HepG2 (cell line): Measurements from ENCODE around the gene TBC1D14. TPM values are rescaled to one million over a fixed set of nuclear protein-coding genes. Genes with fewer than 3 reads are reported as not detected.

Source experiments
- GATA4 ChIP-seq: sonication (generic); IDR thresholded peaks from 2 replicates; pipeline ENCODE4 v1.6.1; 2016; ENCODE audit warnings: antibody characterized with exemption, low read depth, borderline replicate concordance
- HDAC1 ChIP-seq: sonication (generic); formaldehyde crosslinking; IDR thresholded peaks from 2 replicates; pipeline ENCODE4 v1.5.1; 2020; ENCODE audit warnings: mild to moderate bottlenecking, missing genetic modification reagents
- IKZF5 ChIP-seq: IDR thresholded peaks from 2 replicates; pipeline ENCODE4 v1.6.1; 2018; ENCODE audit warnings: missing genetic modification reagents, mild to moderate bottlenecking, missing compliant biosample characterization
- KAT2B ChIP-seq: fragments of 150-350 bp; IDR thresholded peaks from 2 replicates; pipeline ENCODE4 v1.6.1; 2014; ENCODE audit warnings: low read depth, low read length, borderline replicate concordance
- LBX2 ChIP-seq: sonication (generic); formaldehyde crosslinking; IDR thresholded peaks from 2 replicates; pipeline ENCODE4 v1.5.0; 2020; ENCODE audit warnings: missing genetic modification reagents, mild to moderate bottlenecking, borderline replicate concordance
- MED8 ChIP-seq: sonication (generic); formaldehyde crosslinking; IDR thresholded peaks from 2 replicates; pipeline ENCODE4 v1.8.1; 2023; ENCODE audit warnings: mild to moderate bottlenecking, missing genetic modification reagents; ENCODE audit not compliant: insufficient replicate concordance
- NFIB ChIP-seq: sonication (generic); formaldehyde crosslinking; IDR thresholded peaks from 2 replicates; pipeline ENCODE4 v1.9.0; 2021; ENCODE audit warnings: missing genetic modification reagents, mild to moderate bottlenecking, borderline replicate concordance
- PHF5A ChIP-seq: IDR thresholded peaks from one replicate; pipeline ENCODE4 v1.6.1; 2018; ENCODE audit warnings: low read depth, missing genetic modification reagents; ENCODE audit not compliant: unreplicated experiment
- RBFOX2 ChIP-seq: fragments of 200-400 bp; formaldehyde crosslinking; IDR thresholded peaks from 2 replicates; pipeline ENCODE4 v1.6.1; 2017; ENCODE audit warnings: low read depth, mild to moderate bottlenecking, low read length
- TARDBP ChIP-seq: sonication (generic); formaldehyde crosslinking; IDR thresholded peaks from 2 replicates; pipeline ENCODE4 v1.8.0; 2022; ENCODE audit warnings: mild to moderate bottlenecking, missing genetic modification reagents
- TCF12 ChIP-seq, 2 experiments: fragments of 450-650 bp in 1 of 2; sonication (generic) in 1 of 2; formaldehyde crosslinking in 1 of 2; IDR thresholded peaks; 2 replicates each; pipeline versions ENCODE4 v1.6.1 to v1.8.0; 2017 to 2022; ENCODE audit warnings: antibody characterized with exemption in 1 of 2, mild to moderate bottlenecking in 1 of 2, missing genetic modification reagents in 1 of 2, moderate library complexity in 1 of 2
- ZFP82 ChIP-seq: sonication (generic); formaldehyde crosslinking; IDR thresholded peaks from 2 replicates; pipeline ENCODE4 v1.5.1; 2020; ENCODE audit warnings: mild to moderate bottlenecking, missing genetic modification reagents, borderline replicate concordance
- ZFY ChIP-seq: sonication (generic); formaldehyde crosslinking; IDR thresholded peaks from 2 replicates; pipeline ENCODE4 v1.4.0; 2020; ENCODE audit warnings: missing genetic modification reagents
- ZNF138 ChIP-seq: sonication (generic); formaldehyde crosslinking; IDR thresholded peaks from 2 replicates; pipeline ENCODE4 v1.5.0; 2020; ENCODE audit warnings: mild to moderate bottlenecking, low read depth, missing genetic modification reagents
- ZNF234 ChIP-seq: sonication (generic); formaldehyde crosslinking; conservative IDR thresholded peaks from 2 replicates; pipeline ENCODE4 v1.5.1; 2020; ENCODE audit warnings: mild to moderate bottlenecking, missing genetic modification reagents
- ZNF430 ChIP-seq: sonication (generic); formaldehyde crosslinking; IDR thresholded peaks from 2 replicates; pipeline ENCODE4 v1.9.0; 2021; ENCODE audit warnings: mild to moderate bottlenecking, missing genetic modification reagents
- ZNF879 ChIP-seq: sonication (generic); formaldehyde crosslinking; IDR thresholded peaks from 2 replicates; pipeline ENCODE4 v1.8.1; 2023; ENCODE audit warnings: missing genetic modification reagents
- ZZZ3 ChIP-seq: sonication (generic); formaldehyde crosslinking; IDR thresholded peaks from 2 replicates; pipeline ENCODE4 v1.4.0; 2020; ENCODE audit warnings: missing genetic modification reagents, mild to moderate bottlenecking, borderline replicate concordance
- polyA plus RNA-seq, 8 experiments: library from polyadenylated mRNA; depleted of rRNA in 3 of 8; stranded (reverse) in 7 of 8; unstranded in 1 of 8; fragments of >200 nt; fragmentation: Illumina TruSeq in 4 of 8; extraction: Trizol in 4 of 8; gene quantifications; 2 replicates each; pipeline versions ENCODE4 v1.2.1 to v1.2.3, GENCODE V29; 2011 to 2016; ENCODE audit warnings: low read depth in 4 of 8, missing spikeins in 1 of 8, mixed read lengths in 1 of 8; ENCODE audit not compliant: insufficient read depth in 1 of 8
- total RNA-seq, 5 experiments: library from RNA; depleted of rRNA; stranded (reverse); fragments of >200 nt; fragmentation: Illumina TruSeq; extraction: Trizol; gene quantifications; 2 replicates each; pipeline ENCODE4 v1.2.3, GENCODE V29; 2016; ENCODE audit warnings: low read depth in 1 of 5
- TF ChIP-seq, protein P1 (sequence below): sonication (generic); formaldehyde crosslinking; conservative IDR thresholded peaks from 2 replicates; pipeline ENCODE4 v1.4.0; 2020; ENCODE audit warnings: missing genetic modification reagents
- TF ChIP-seq, protein P2 (sequence below): sonication (generic); formaldehyde crosslinking; IDR thresholded peaks from 2 replicates; pipeline ENCODE4 v1.4.0; 2020; ENCODE audit warnings: missing genetic modification reagents, borderline replicate concordance
- TF ChIP-seq, protein P3 (sequence below): sonication (generic); formaldehyde crosslinking; IDR thresholded peaks from 2 replicates; pipeline ENCODE4 v1.5.0; 2020; ENCODE audit warnings: missing genetic modification reagents
- TF ChIP-seq, protein P4 (sequence below): sonication (generic); formaldehyde crosslinking; IDR thresholded peaks from 2 replicates; pipeline ENCODE4 v1.8.0; 2022; ENCODE audit warnings: mild to moderate bottlenecking, missing genetic modification reagents; ENCODE audit not compliant: insufficient replicate concordance

Gene TBC1D14
- total and polyA plus RNA-seq, 2 of the 13 experiments (the other 11 are each of a cell fraction or from before 2014, with no cell fraction given): 29.5 to 46.5 TPM

- no peak for TF ChIP-seq ZNF138 (CRISPR knock-in tag)
- TF ChIP-seq NFIB (CRISPR knock-in tag): no peak
- no peak for TF ChIP-seq TCF12 (IDR thresholded peaks at IDR 0.05)
- no peak for TF ChIP-seq TCF12 (CRISPR knock-in tag; IDR thresholded peaks at IDR 0.05)
- TF ChIP-seq ZNF879: no peak
- no peak for TF ChIP-seq LBX2
- TF ChIP-seq, protein P1, sequence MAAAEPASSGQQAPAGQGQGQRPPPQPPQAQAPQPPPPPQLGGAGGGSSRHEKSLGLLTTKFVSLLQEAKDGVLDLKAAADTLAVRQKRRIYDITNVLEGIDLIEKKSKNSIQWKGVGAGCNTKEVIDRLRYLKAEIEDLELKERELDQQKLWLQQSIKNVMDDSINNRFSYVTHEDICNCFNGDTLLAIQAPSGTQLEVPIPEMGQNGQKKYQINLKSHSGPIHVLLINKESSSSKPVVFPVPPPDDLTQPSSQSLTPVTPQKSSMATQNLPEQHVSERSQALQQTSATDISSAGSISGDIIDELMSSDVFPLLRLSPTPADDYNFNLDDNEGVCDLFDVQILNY (CRISPR knock-in tag): no peak
- no peak for TF ChIP-seq ZFP82
- no peak for TF ChIP-seq ZFY (CRISPR knock-in tag)
- TF ChIP-seq, protein P2, sequence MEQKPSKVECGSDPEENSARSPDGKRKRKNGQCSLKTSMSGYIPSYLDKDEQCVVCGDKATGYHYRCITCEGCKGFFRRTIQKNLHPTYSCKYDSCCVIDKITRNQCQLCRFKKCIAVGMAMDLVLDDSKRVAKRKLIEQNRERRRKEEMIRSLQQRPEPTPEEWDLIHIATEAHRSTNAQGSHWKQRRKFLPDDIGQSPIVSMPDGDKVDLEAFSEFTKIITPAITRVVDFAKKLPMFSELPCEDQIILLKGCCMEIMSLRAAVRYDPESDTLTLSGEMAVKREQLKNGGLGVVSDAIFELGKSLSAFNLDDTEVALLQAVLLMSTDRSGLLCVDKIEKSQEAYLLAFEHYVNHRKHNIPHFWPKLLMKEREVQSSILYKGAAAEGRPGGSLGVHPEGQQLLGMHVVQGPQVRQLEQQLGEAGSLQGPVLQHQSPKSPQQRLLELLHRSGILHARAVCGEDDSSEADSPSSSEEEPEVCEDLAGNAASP: no peak
- TF ChIP-seq HDAC1 (CRISPR knock-in tag): peak; percentile 62; the same call in 1 of the 2 replicates
- TF ChIP-seq ZNF430 (CRISPR knock-in tag): no peak
- TF ChIP-seq ZZZ3: no peak
- TF ChIP-seq, protein P3, sequence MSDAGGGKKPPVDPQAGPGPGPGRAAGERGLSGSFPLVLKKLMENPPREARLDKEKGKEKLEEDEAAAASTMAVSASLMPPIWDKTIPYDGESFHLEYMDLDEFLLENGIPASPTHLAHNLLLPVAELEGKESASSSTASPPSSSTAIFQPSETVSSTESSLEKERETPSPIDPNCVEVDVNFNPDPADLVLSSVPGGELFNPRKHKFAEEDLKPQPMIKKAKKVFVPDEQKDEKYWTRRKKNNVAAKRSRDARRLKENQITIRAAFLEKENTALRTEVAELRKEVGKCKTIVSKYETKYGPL (CRISPR knock-in tag): no peak
- TF ChIP-seq, protein P4, sequence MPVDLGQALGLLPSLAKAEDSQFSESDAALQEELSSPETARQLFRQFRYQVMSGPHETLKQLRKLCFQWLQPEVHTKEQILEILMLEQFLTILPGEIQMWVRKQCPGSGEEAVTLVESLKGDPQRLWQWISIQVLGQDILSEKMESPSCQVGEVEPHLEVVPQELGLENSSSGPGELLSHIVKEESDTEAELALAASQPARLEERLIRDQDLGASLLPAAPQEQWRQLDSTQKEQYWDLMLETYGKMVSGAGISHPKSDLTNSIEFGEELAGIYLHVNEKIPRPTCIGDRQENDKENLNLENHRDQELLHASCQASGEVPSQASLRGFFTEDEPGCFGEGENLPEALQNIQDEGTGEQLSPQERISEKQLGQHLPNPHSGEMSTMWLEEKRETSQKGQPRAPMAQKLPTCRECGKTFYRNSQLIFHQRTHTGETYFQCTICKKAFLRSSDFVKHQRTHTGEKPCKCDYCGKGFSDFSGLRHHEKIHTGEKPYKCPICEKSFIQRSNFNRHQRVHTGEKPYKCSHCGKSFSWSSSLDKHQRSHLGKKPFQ: no peak
- TF ChIP-seq GATA4: peak; percentile 47; the same call in 1 of the 2 replicates
- no peak for TF ChIP-seq KAT2B
- TF ChIP-seq IKZF5 (CRISPR knock-in tag): no peak
- no peak for TF ChIP-seq MED8
- TF ChIP-seq ZNF234 (CRISPR knock-in tag): no peak
- no peak for TF ChIP-seq PHF5A
- no peak for TF ChIP-seq RBFOX2
- peak; percentile 73; the same call in 1 of the 2 replicates for TF ChIP-seq TARDBP (CRISPR knock-in tag)
These were observed 17.3 kb downstream of the TBC1D14 start (continued) for GRCh38 chr4:6926681-6927478.
